GM19397 (cell line): Measurements from ENCODE around the gene DDB1.

Source experiments
- ATAC-seq: cut with Tn5 transposase; IDR thresholded peaks from one replicate; pipeline ENCODE4 v1.9.1; 2021; ENCODE audit warnings: mild to moderate bottlenecking, moderate library complexity; ENCODE audit not compliant: unreplicated experiment

Gene DDB1

DNA sequence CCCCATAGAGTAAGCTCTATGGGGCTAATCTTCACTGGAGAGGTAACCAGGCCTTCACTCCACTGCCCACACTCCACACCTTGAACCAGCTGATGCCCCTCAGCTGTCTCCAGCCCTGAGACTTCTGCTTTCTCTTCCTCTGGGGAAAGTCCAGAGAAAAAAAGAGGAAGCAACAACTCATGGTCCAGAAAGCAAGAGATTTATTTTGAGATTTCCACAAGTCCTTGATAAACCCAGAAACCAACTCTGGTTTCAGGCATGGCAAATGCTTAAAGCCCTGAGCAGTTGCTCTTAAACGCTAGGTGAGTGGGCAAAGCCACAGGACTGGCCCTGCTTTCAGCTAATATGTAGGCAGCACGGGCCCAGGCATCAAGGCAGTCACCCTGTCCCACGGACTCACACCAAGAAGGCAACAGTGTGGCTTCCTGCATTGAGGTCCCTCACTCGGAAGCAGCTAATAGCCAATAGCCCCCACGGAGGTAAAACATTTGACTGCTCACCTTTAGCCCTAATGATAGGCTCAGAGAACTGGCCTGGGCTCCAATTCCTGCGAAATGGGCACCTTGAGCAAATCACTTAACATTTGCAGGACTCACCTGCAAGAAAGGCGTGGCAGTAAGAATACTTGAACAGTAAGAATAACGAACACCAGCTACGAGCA lies 24.5 kb upstream of the DDB1 start:
- peak; percentile 44 for ATAC-seq

DNA sequence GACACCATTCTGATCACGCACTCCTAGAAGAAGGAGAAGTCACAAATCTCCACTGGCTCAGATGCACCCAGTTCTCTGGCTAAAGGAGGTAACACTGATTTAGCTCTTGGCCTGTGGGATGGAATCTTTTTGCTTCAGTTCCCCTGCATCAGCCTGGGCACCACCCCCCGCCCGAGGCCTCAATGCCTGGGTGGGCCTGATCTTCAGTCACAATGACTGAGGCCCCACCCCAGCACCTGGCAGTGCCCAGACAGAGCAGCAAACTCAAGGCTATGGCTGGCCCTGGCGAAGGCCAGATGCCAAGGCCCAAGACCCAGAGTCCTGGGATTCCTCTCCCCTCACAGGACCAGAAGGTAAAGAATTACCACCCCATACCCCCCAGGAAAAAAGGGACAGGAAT lies 23.8 kb upstream of the DDB1 start:
- ATAC-seq, result no peak

DNA sequence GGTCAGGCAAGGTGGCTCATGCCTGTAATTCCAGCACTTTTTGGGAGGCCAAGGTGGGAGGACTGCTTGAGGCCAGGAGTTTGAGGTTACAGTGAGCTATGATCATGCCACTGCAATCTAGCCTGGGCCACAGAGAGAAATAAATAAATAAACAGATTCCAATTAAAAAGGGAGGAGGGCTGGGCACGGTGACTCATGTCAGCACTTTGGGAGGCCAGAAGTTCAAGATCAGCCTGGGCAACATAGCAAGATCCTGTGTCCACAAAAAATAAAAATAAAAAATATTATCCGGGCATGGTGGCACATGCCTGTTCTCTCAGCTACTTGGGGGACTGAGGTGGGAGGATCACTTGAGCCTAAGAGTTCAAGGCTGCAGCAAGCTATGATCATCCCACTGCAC lies 21.3 kb upstream of the DDB1 start:
- ATAC-seq, result no peak

DNA sequence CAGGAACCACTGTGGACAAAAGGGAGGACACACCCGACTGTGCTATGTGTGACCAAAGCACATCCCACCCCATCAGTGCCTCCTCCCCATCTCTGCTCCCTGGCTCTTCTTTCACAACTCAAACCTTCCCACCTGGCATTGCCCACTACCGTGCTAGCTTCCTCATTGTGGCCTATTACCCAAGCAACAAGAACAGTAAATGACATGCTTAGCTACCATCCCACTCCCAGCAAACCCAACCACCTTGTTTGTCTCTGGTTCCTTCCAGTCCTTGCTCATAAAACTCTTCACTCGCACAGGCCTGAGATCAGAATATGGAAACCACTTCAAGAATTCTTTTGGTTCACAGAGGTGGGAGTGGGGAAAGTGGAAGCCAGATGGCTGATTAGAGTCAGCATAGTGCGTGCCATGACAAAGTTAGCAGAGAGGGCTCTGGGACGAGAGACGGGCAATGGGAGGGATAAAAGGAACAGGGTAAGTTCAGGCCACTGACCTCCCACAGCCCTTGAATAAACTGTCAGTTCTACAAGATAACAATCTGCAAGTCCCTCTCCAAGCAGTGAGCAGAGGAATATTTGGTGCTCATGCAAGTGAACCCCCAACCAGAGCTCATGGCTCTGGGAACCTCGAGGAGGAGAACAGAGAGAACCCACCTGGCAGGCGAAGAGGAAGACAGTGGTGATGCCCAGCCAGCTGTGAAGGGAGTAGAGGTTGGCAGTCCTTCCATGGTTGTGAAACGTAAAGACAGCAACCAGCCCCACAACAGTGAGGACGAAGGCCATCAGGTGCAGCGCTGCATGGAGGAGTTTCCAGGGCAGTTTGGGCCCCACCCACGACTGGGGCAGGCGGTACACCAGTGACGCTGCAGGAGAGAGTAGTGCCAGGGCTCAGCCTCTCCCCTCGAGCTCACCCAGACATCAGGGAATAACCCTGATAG lies 20.5 kb upstream of the DDB1 start:
- ATAC-seq, result no peak

DNA sequence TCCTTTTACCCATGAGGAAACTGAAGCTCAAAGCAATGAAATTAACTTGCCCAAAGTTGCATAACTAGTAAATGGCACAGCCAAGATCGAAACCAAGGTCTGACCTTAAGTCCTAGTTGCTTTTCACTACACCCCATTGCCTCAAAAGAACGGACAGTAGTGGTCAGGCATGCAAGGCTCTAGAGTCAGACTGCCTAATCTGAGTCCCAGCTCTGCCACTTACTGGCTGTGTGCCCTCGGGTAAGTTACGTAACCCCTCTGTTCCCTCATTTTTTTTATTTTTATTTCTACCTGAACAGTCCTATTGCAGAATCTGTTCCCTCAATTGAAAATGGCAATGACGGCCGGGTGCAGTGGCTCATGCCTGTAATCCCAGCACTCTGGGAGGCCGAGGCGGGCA lies 19.1 kb upstream of the DDB1 start:
- ATAC-seq, result no peak

DNA sequence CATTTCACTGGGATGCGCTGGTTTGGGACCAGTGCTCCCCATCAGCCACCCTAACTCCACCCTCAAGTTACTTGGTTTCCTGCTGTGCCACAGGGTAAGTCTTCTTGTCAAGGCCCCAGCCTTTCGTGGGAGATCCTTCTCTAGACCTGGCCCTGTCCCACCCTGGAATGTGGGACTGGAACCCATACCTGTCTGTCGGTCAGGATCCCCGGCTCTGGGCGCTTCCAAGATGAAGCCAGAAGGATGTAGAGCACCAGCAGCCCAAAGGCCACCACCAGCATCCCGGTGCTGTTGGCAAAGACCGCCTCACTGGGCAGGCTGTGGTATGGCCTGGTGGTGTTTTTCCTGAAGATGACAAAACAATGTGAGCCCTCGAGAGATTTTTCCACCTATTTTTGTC lies 17.9 kb upstream of the DDB1 start:
- ATAC-seq, result no peak

DNA sequence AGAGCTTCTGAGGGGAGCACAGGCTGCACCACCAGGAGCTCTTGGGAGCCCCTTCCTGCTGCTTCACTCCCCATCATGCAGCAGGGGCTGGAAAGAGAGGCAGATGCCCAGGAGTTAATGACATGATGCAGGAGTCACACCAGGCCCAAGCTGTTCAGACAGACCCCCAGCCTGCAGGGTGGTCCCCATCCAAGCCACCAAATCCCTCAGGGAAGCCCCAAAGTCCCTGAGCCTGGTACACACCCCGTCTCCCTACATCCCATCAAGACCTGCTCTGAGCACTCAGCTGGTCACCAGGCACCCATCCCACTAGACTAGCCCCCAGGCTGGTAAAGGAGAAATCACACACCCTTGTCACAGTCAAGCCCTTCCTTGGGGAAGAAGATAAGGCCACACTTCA lies 17.4 kb upstream of the DDB1 start:
- ATAC-seq, result no peak

DNA sequence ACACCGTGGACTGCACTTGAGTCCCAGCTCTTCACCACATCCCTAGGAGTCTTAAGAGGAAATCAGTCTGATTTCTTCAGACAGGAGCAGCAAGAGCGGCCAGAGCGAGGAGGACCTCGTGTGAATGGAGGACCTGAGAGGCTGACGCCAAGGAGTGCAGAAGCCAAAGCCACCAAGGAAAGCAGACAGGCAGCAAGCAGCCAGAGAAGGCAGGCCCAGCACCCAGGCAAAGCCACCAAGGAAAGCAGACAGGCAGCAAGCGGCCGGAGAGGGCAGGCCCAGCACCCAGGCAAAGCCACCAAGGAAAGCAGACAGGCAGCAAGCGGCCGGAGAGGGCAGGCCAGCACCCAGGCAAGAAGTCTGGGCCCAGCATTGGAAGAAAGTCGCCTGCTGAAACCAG lies 17.0 kb upstream of the DDB1 start:
- ATAC-seq, result no peak

DNA sequence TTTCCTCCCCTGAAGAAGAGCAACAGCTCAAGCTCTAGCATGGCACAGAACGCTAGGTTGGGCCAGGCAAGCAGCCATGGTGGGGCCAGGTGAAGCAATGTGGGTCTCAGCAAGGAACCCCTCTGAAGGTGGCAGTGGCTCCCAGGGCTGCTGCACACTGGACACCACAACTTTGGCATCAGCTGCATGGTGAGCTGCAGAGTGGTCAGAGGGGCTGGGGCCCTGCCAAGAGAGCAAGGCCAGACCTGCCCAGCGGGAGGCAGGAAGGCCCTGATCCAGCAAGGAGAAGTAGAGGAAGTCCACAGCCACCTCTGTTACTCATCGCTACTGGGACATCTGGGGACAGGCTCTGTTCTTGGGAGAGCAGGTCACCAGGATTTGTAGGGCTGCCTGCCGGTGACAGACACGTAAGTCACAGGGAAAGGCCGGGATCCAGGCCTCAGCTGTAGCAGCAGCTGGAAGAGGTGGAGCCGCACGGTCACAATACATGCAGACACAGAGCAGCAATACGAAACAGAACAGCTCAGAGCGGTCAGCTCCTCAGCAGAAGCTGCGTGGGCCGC lies 16.4 kb upstream of the DDB1 start:
- no peak for ATAC-seq

DNA sequence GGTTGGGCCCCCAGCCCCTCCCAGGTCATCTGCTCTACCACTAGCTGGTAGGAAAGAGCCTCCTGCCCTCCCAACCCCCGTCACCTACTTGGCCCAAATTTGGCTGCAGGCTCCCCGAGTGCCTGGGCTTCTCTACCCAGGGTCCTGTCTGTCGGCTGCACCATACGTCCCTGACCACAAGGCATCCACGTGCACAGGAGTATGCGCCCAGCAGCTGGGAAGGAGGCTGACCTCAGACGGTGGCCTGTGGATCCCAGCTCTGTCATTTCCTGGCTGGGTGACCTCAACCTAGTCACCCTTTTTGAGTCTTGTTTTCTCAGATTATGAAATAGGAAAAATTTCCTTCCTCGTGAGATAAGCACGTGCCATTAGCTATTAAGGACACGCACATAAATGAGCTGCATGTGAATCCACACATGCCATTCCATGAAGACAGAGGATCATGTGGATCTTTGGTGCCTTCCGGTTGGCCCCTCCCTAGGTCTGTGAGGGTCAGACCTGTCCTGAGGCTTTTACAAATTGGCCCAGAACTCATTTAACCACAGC lies 15.1 kb upstream of the DDB1 start:
- ATAC-seq, result no peak

DNA sequence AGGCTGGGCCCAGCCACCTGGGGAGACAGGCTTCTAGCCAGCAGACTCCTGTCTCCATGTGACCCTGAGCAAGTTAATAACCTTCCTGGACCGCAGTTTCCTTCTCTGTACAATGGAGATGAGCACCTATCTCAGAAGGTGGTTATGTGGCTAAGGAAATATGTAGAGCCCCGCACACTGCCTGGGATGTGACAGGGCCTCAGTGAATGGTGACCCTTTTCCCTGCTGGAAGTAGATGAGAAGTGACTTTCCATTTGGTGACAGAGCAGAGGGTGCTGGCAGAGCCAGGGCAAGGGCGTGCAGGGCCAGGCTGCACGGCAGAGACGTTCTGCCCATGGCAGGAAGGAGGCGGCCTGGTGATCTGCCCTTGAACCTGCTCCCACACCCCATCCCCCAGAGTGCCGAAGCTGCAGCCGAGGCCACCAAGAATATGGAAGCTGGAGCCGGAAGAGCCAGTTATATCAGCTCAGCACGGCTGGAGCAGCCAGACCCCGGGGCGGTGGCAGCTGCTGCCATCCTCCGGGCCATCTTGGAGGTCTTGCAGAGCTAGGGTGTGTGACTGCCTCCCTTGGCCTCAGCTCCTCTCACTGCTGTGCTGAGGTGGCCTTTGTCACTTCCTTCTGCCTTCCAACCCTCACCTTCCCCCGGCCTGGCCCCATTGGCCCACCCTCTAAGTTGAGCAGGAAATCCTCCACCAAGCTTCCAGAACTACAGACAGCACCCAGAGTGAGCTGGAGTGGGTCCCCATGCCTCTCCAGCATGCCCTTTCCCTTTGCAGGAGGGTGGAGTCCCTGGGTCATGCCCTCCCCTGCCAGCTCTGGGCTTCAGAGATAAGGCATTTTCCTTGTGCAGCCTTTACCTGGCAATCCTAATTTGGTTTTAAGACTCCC lies 13.3 kb upstream of the DDB1 start:
- no peak for ATAC-seq

DNA sequence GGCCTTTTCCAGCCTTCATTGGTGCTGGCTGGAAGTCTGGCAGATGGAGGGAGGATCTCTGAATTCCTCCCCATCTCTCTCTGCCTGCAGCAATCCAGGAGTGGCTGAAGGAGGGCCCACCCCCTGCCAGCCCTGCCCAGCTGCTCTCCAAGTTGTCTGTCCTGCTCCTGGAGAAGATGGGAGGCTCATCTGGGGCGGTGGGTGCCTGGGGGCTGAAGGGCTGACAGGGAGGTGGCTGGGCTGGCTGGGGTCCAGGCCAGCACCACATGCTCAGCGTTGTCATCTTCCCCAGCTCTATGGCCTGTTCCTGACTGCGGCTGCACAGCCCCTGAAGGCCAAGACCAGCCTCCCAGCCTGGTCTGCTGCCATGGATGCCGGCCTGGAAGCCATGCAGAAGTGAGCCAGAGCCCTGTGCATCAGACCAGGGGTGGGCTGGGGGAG lies 12.3 kb upstream of the DDB1 start:
- ATAC-seq, result no peak

DNA sequence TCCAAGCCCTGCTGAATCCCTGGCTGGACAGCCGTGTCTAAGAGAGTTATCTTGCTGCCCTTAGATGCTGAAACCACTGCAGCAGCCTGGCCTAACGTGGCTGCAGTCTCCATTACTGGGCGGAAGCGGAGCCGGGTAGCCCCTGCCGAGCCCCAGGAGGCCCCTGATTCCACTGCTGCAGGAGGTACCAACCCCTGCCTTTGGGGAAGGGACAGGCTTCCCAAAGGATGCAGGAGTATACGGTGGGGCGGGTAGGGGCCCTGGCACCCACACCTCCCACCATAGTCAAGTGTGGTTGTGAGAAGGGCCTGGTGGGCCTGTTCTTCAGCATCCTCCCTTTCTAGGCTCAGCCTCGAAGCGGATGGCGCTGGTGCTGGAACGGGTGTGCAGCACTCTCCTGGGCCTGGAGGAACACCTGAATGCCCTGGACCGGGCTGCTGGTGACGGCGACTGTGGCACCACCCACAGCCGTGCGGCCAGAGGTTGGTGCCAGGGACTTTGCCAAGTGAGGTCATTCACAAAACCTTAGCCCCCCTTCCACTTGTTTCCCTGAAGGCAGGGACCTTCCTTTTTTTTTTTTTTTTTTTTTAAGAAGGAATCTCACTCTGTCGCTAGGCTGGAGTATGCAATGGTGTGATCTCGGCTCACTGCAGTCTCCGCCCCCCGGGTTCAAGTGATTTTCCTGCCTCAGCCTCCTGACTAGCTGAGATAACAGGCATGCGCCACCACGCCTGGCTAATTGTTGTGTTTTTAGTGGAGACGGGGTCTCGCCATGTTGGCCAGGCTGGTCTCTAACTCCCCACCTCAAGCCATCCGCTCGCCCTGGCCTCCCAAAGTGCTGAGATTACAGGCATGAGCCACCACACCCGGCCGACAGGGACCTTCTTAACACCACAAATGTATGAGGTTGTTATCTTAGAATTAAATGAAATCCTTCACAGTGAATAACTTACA lies 11.2 kb upstream of the DDB1 start:
- no peak for ATAC-seq

DNA sequence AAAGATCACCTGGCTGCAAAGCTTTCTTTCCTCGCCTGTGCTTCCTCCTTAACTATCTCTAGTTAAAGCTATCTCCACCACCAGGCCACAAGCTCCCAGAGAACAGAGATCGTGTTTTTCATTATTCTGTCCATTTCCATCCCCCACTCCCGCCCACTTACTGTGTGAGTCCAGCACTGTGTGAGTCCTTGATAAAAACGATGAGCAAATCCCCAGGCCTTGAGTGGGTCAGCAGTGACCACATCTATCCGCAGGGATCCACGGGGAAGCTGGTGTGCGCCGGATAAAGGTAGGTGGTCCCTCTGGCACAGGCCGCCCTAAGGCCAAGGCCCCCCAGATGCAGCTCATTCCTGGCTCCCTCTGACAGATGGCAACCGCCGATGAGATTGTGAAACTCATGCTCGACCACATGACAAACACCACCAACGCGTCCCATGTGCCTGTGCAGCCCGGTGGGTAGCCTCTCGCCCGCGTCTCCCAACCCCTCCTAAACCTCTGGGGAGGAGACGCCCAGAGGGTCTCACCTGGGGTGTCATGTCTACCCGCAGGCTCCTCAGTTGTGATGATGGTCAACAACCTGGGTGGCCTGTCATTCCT lies 9.4 kb upstream of the DDB1 start:
- ATAC-seq, result no peak

DNA sequence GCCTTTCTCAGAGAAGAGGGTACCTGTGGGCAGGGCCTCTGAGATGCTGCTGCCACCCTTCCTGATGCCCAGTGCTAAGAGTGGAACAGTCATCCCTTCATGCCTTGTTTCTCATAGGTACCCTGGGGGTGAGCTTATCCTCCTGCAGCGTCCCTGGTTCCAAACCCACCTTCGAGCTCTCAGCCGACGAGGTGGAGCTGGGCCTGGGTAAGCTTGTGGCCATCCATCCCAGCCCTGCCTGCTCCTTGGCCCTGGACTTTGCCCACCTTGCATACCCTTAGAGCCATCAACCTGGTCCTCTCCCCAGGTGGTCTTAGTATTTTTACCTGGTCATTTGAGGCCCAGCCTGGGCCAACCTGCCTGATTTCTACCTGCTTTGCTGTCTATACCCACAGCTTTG lies 8.8 kb upstream of the DDB1 start:
- no peak for ATAC-seq

DNA sequence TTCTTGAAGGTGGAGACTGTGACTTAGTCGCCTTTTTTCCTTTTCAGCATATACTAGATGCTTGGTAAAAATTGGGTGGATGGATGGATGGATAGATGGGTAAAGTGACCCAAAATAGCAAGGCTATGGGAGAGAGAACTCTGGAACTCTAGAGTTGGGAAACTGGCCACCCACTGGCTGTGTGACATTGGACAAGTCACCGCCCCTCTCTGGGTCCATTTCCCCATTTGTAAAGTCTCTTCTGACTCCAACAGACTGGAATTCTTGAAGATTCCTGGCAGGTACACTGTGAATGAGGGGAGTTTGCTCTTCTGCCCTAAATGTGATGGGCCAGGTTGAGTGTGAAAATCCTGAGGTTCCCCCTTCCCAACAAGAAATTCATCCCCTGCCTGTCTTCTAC lies 8.1 kb upstream of the DDB1 start:
- no peak for ATAC-seq

DNA sequence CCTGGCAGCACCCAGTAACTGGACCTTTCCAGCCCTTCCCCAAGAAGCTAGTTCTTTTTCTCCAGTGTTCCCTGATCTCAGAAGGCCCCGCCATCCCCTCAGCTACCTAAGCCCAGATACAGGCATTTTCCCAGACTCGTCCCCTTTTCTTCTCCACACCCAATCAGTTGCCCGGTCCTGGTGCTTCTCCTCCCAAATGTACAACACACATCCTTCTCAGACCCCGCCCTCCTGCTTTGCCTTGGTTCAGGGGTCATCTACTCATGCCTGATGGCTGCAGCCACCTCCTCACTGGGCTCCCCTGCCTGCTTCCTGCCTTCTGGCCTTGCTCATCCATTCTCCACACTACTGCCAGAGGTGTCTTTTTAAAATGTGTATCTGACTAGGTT lies 6.6 kb upstream of the DDB1 start:
- no peak for ATAC-seq

DNA sequence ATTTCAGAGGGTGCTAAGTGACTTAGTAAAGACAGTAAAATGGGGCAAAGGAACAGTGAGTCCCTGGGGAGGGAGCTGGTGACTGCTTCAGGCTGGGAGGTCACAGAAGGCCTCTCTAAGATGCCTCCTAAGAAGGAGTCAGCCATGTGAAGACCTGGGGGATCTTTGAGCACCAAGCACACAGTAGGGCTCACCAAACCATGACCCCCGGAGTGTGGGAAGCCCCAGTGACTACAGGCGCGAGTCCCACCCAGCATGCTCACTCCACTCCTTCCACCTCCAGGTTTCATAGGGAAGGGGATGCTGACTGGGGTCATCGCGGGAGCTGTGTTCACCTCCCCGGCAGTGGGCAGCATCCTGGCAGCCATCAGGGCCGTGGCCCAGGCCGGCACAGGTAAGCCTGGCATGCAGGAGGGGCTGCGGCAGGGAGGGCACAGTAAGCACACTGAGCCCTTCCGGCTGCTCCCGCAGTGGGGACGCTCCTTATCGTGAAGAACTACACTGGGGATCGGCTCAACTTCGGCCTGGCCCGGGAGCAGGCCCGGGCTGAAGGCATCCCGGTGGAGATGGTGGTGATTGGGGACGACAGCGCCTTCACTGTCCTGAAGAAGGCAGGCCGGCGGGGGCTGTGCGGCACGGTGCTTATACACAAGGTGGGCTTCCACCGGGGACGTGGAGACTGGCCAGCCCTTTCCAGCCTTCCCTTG lies 6.0 kb upstream of the DDB1 start:
- no peak for ATAC-seq
